ENCODE data around the gene HSPD1. TPM values are rescaled to one million over a fixed set of nuclear protein-coding genes. Genes with fewer than 3 reads are reported as not detected.
A peak's percentile ranks its signal among the peaks of the same experiment; 100 is the strongest.

Gene HSPD1
- total and polyA plus RNA-seq, 2 of the 13 experiments (the other 11 are each of a cell fraction or from before 2014, with no cell fraction given), result 685 to 2,610 TPM

DNA sequence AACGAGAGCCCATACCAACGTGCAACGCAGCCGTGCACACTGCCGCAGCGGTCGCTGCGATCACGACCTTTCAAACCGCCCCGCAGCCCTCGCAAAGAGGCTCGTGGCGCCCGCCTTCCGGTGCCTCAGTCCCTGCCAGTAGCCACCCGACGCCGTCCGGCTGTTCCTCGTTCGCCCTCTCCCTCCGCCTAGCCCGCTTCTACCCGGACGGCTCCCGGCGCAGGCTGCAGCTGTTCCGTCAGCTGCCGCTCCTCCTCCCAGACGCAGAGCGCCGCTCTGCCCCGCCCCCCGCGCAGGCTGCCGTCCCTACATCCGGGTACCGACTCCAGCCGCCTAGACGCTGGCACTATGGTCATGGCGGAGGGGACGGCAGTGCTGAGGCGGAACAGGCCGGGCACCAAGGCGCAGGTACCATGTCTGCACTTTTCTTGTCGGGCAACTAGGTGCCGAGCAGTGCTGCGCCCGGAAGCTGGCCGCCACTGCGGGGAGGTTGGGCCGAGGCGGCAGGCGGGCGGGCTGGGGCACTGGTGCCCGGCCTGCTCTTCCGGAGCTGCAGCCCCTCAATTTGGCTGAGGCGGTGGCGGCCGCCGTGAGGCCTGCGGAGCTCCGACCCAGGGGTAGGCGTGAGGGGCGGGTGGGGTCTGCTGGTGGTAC lies 16.2 kb upstream of the HSPD1 start, which contains the start of gene MOB4 (continued):
- TF ChIP-seq ZBTB3 (CRISPR knock-in tag; IDR thresholded peaks at IDR 0.05; ENCODE audit: borderline replicate concordance, low read depth) (peak; percentile 91), ZNF883 (CRISPR knock-in tag; IDR thresholded peaks at IDR 0.05; ENCODE audit: not compliant biosample characterization) (peak; percentile 96), CBX5 (CRISPR knock-in tag; IDR thresholded peaks at IDR 0.05; ENCODE audit: borderline replicate concordance) (peak; percentile 99), ZFX (CRISPR knock-in tag; IDR thresholded peaks at IDR 0.05; ENCODE audit: low read depth) (peak; percentile 100), ZMYM3 (CRISPR knock-in tag; IDR thresholded peaks at IDR 0.05) (peak; percentile 93), KDM2A (CRISPR knock-in tag; IDR thresholded peaks at IDR 0.05; ENCODE audit: borderline replicate concordance, low read depth) (peak; percentile 100), U2AF2 (IDR thresholded peaks at IDR 0.05; ENCODE audit: low read depth, low read length) (no peak), NPAS2 (CRISPR knock-in tag; IDR thresholded peaks at IDR 0.05; ENCODE audit: borderline replicate concordance) (no peak), GPN1 (CRISPR knock-in tag; IDR thresholded peaks at IDR 0.05; ENCODE audit: borderline replicate concordance) (peak; percentile 24; the same call in 1 of the 2 replicates), SIX4 (CRISPR knock-in tag; IDR thresholded peaks at IDR 0.05) (peak; percentile 87; the same call in 1 of the 2 replicates), ZNF34 (CRISPR knock-in tag; IDR thresholded peaks at IDR 0.05; ENCODE audit: borderline replicate concordance) (peak; percentile 95; the same call in 1 of the 2 replicates), MBD4 (IDR thresholded peaks at IDR 0.05; ENCODE audit: borderline replicate concordance, low read length) (no peak), SRSF4 (IDR thresholded peaks at IDR 0.05; ENCODE audit: low read depth, low read length, poor library complexity, severe bottlenecking) (no peak)
- TF ChIP-seq, protein P1, sequence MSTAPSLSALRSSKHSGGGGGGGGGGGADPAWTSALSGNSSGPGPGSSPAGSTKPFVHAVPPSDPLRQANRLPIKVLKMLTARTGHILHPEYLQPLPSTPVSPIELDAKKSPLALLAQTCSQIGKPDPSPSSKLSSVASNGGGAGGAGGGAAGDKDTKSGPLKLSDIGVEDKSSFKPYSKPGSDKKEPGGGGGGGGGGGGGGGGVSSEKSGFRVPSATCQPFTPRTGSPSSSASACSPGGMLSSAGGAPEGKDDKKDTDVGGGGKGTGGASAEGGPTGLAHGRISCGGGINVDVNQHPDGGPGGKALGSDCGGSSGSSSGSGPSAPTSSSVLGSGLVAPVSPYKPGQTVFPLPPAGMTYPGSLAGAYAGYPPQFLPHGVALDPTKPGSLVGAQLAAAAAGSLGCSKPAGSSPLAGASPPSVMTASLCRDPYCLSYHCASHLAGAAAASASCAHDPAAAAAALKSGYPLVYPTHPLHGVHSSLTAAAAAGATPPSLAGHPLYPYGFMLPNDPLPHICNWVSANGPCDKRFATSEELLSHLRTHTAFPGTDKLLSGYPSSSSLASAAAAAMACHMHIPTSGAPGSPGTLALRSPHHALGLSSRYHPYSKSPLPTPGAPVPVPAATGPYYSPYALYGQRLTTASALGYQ (CRISPR knock-in tag; IDR thresholded peaks at IDR 0.05), result peak; percentile 72
- TF ChIP-seq, protein P2, sequence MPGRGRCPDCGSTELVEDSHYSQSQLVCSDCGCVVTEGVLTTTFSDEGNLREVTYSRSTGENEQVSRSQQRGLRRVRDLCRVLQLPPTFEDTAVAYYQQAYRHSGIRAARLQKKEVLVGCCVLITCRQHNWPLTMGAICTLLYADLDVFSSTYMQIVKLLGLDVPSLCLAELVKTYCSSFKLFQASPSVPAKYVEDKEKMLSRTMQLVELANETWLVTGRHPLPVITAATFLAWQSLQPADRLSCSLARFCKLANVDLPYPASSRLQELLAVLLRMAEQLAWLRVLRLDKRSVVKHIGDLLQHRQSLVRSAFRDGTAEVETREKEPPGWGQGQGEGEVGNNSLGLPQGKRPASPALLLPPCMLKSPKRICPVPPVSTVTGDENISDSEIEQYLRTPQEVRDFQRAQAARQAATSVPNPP (CRISPR knock-in tag; IDR thresholded peaks at IDR 0.05), result peak; percentile 99
- TF ChIP-seq, protein P3, sequence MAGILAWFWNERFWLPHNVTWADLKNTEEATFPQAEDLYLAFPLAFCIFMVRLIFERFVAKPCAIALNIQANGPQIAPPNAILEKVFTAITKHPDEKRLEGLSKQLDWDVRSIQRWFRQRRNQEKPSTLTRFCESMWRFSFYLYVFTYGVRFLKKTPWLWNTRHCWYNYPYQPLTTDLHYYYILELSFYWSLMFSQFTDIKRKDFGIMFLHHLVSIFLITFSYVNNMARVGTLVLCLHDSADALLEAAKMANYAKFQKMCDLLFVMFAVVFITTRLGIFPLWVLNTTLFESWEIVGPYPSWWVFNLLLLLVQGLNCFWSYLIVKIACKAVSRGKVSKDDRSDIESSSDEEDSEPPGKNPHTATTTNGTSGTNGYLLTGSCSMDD (CRISPR knock-in tag; IDR thresholded peaks at IDR 0.05), result 0 out of 2 replicates have a peak, but pooled peaks have one; percentile 57
- TF ChIP-seq, protein P4, sequence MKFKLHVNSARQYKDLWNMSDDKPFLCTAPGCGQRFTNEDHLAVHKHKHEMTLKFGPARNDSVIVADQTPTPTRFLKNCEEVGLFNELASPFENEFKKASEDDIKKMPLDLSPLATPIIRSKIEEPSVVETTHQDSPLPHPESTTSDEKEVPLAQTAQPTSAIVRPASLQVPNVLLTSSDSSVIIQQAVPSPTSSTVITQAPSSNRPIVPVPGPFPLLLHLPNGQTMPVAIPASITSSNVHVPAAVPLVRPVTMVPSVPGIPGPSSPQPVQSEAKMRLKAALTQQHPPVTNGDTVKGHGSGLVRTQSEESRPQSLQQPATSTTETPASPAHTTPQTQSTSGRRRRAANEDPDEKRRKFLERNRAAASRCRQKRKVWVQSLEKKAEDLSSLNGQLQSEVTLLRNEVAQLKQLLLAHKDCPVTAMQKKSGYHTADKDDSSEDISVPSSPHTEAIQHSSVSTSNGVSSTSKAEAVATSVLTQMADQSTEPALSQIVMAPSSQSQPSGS (CRISPR knock-in tag; IDR thresholded peaks at IDR 0.05), result peak; percentile 97
- TF ChIP-seq, protein P5, sequence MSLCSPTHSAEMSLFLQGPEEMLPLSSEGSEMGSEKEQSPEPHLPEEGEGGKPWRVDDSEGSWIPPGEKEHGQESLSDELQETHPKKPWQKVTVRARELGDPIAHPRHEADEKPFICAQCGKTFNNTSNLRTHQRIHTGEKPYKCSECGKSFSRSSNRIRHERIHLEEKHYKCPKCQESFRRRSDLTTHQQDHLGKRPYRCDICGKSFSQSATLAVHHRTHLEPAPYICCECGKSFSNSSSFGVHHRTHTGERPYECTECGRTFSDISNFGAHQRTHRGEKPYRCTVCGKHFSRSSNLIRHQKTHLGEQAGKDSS (CRISPR knock-in tag; IDR thresholded peaks at IDR 0.05; ENCODE audit: borderline replicate concordance, low read depth), result peak; percentile 96
- TF ChIP-seq, protein P6, sequence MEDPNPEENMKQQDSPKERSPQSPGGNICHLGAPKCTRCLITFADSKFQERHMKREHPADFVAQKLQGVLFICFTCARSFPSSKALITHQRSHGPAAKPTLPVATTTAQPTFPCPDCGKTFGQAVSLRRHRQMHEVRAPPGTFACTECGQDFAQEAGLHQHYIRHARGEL (CRISPR knock-in tag; IDR thresholded peaks at IDR 0.05), result peak; percentile 43; the same call in 1 of the 2 replicates
- TF ChIP-seq, protein P7, sequence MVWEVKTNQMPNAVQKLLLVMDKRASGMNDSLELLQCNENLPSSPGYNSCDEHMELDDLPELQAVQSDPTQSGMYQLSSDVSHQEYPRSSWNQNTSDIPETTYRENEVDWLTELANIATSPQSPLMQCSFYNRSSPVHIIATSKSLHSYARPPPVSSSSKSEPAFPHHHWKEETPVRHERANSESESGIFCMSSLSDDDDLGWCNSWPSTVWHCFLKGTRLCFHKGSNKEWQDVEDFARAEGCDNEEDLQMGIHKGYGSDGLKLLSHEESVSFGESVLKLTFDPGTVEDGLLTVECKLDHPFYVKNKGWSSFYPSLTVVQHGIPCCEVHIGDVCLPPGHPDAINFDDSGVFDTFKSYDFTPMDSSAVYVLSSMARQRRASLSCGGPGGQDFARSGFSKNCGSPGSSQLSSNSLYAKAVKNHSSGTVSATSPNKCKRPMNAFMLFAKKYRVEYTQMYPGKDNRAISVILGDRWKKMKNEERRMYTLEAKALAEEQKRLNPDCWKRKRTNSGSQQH (CRISPR knock-in tag; IDR thresholded peaks at IDR 0.05; ENCODE audit: low read depth), result peak; percentile 91
